Amygdala (tissue), 56 donors: ENCODE data around the gene VWA8.

ENCODE experiments used
- DNase-seq, 56 donors: peaks; one replicate each; lab custom pipeline; 2025; lab: John Stamatoyannopoulos, UW

Gene VWA8

GRCh38 chr13:41697578-41697977 is 263.3 kb downstream of the VWA8 start:
- no peak for DNase-seq

GRCh38 chr13:41696163-41697003 is 264.5 kb downstream of the VWA8 start:
- no peak for DNase-seq

GRCh38 chr13:41694545-41695301 is 266.2 kb downstream of the VWA8 start:
- DNase-seq, result no peak

- no peak for DNase-seq
Measured at GRCh38 chr13:41693434-41693833, 267.5 kb downstream of the VWA8 start.

GRCh38 chr13:41691274-41691673 is 269.6 kb downstream of the VWA8 start:
- DNase-seq, result no peak

- no peak for DNase-seq
Measured at GRCh38 chr13:41682766-41683165, 278.1 kb downstream of the VWA8 start.

GRCh38 chr13:41682001-41682400 is 278.9 kb downstream of the VWA8 start:
- DNase-seq, result no peak

- DNase-seq, result no peak
Measured at GRCh38 chr13:41681587-41681986, 279.3 kb downstream of the VWA8 start.

- DNase-seq, result no peak
Measured at GRCh38 chr13:41680900-41681299, 280.0 kb downstream of the VWA8 start.

GRCh38 chr13:41678848-41679247 is 282.1 kb downstream of the VWA8 start:
- no peak for DNase-seq

- no peak for DNase-seq
Measured at GRCh38 chr13:41678249-41678648, 282.7 kb downstream of the VWA8 start.

- DNase-seq, result no peak
Measured at GRCh38 chr13:41675306-41675705, 285.6 kb downstream of the VWA8 start.

GRCh38 chr13:41674246-41674645 is 286.7 kb downstream of the VWA8 start:
- no peak for DNase-seq

- DNase-seq, result no peak
Measured at GRCh38 chr13:41673640-41674039, 287.3 kb downstream of the VWA8 start.

- DNase-seq, result peak in 9 of 56 donors; percentile 2 to 24 (median 8)
Measured at GRCh38 chr13:41670873-41671443, 290.0 kb downstream of the VWA8 start.

- peak in 37 of 56 donors; percentile 5 to 73 (median 27) for DNase-seq
Measured at GRCh38 chr13:41668130-41668757, 292.7 kb downstream of the VWA8 start.

GRCh38 chr13:41666644-41667043 is 294.3 kb downstream of the VWA8 start:
- no peak for DNase-seq

GRCh38 chr13:41660411-41660810 is 300.5 kb downstream of the VWA8 start:
- no peak for DNase-seq

GRCh38 chr13:41658057-41658661 is 302.8 kb downstream of the VWA8 start:
- no peak for DNase-seq

GRCh38 chr13:41655997-41656396 is 304.9 kb downstream of the VWA8 start:
- DNase-seq, result no peak

GRCh38 chr13:41654796-41655195 is 306.1 kb downstream of the VWA8 start:
- no peak for DNase-seq
